WI38 (cell line): ENCODE data around the gene DDRGK1.

Source experiments
- H3K4me3 ChIP-seq: 2 replicates; pipeline ENCODE4 v1.5.1; 2011; ENCODE audit warnings: low read depth, mild to moderate bottlenecking, control low read depth, low read length
- CTCF ChIP-seq: IDR thresholded peaks from 2 replicates; pipeline ENCODE4 v1.5.1; 2012; ENCODE audit warnings: low read depth, mild to moderate bottlenecking, control low read depth, low read length

The DDRGK1 gene

GRCh38 chr20:3168829-3169590, 35.5 kb downstream of the DDRGK1 start:
- TF ChIP-seq CTCF, result no peak

GRCh38 chr20:3168079-3168828, 36.2 kb downstream of the DDRGK1 start:
- H3K4me3 ChIP-seq, result no peak overlapping the region
- no peak for TF ChIP-seq CTCF

More at GRCh38 chr20:3168829-3169590, 35.5 kb downstream of the DDRGK1 start:
- H3K4me3 ChIP-seq, result no peak overlapping the region

GRCh38 chr20:3167738-3168078, 36.8 kb downstream of the DDRGK1 start:
- H3K4me3 ChIP-seq, result no peak overlapping the region
- no peak for TF ChIP-seq CTCF

- no peak overlapping the region for H3K4me3 ChIP-seq
- TF ChIP-seq CTCF, result no peak
Measured at GRCh38 chr20:3166913-3167342, 37.6 kb downstream of the DDRGK1 start.

- TF ChIP-seq CTCF, result no peak
- no peak overlapping the region for H3K4me3 ChIP-seq
Measured at GRCh38 chr20:3166338-3166912, 38.1 kb downstream of the DDRGK1 start.

GRCh38 chr20:3165473-3166337, 38.8 kb downstream of the DDRGK1 start:
- no peak for TF ChIP-seq CTCF
- H3K4me3 ChIP-seq, result no peak overlapping the region
